Activated T-cell treated with anti-CD3 and anti-CD28 coated beads, Interleukin-2, amount 50 U/mL, for 24 hours (primary cell): ENCODE results near the gene SLC25A25.
"Not testable (repeated sequence)": the region's sequence is repeated elsewhere in the genome, so short reads cannot be mapped to it uniquely, and the experiment has no call there.

Experiments
- DNase-seq: peaks from one replicate; pipeline ENCODE4 v3.0.0-alpha.2; 2020
- H3K27ac Mint-ChIP-seq: 2 replicates; pipeline ENCODE4 v1.8.0; 2020; ENCODE audit warnings: mild to moderate bottlenecking, mixed read lengths
- H3K27me3 Mint-ChIP-seq: 2 replicates; pipeline ENCODE4 v1.8.0; 2020; ENCODE audit warnings: mixed read lengths
- H3K36me3 Mint-ChIP-seq: 2 replicates; pipeline ENCODE4 v1.8.0; 2020; ENCODE audit warnings: low read depth, mixed read lengths
- H3K4me1 Mint-ChIP-seq: 2 replicates; pipeline ENCODE4 v1.8.0; 2020; ENCODE audit warnings: low read depth, mixed read lengths
- H3K4me3 Mint-ChIP-seq: 2 replicates; pipeline ENCODE4 v1.8.0; 2020; ENCODE audit warnings: mild to moderate bottlenecking, moderate library complexity, mixed read lengths
- H3K9me3 Mint-ChIP-seq: 2 replicates; pipeline ENCODE4 v1.8.0; 2020; ENCODE audit warnings: mixed read lengths

Gene SLC25A25

GRCh38 chr9:128125580-128126354, 57.7 kb downstream of the SLC25A25 start:
- H3K27me3 Mint-ChIP-seq: no peaks in the 10 kb centered on the region
- peaks cover 63% of the 10 kb centered on the region for H3K36me3 Mint-ChIP-seq
- H3K4me1 Mint-ChIP-seq: peaks cover 33% of the 10 kb centered on the region
- no peaks in the 10 kb centered on the region for H3K9me3 Mint-ChIP-seq
- no peak for DNase-seq
- H3K27ac Mint-ChIP-seq: peak overlapping the region; percentile 78
- H3K4me3 Mint-ChIP-seq: peak overlapping the region; percentile 85

- Mint-ChIP-seq H3K36me3 (peaks cover 45% of the 10 kb centered on the region), H3K4me1 (peaks cover 33% of the 10 kb centered on the region), H3K27ac (peak within 1 kb of the TSS; percentile 99), H3K27me3 (peaks cover 5% of the 10 kb centered on the region), H3K4me3 (peak within 1 kb of the TSS; percentile 98), H3K9me3 (no peaks in the 10 kb centered on the region)
- peak; percentile 89 for DNase-seq
These were observed 59.5 kb downstream of the SLC25A25 start, which contains the start of gene PTGES2 for GRCh38 chr9:128127568-128127989. Gene PTGES2 (minus strand): TSS chr9:128127729. CDS start chr9:128127717, 12 bp downstream.

GRCh38 chr9:128127990-128128835, 60.2 kb downstream of the SLC25A25 start:
- H3K27me3 Mint-ChIP-seq: peaks cover 8% of the 10 kb centered on the region
- DNase-seq: peak; percentile 94
- peak overlapping the region; percentile 99 for H3K27ac Mint-ChIP-seq
- peaks cover 33% of the 10 kb centered on the region for H3K4me1 Mint-ChIP-seq
- H3K4me3 Mint-ChIP-seq: peak overlapping the region; percentile 98
- no peaks in the 10 kb centered on the region for H3K9me3 Mint-ChIP-seq
- H3K36me3 Mint-ChIP-seq: peaks cover 39% of the 10 kb centered on the region

GRCh38 chr9:128128836-128129590, 61.0 kb downstream of the SLC25A25 start:
- Mint-ChIP-seq H3K4me3 (peak overlapping the region; percentile 98), H3K27ac (peak overlapping the region; percentile 99), H3K36me3 (peaks cover 31% of the 10 kb centered on the region), H3K4me1 (peaks cover 33% of the 10 kb centered on the region), H3K27me3 (peaks cover 8% of the 10 kb centered on the region), H3K9me3 (no peaks in the 10 kb centered on the region)
- DNase-seq: no peak

- H3K27ac Mint-ChIP-seq, H3K27me3 Mint-ChIP-seq, H3K9me3 Mint-ChIP-seq: not testable (repeated sequence)
- Mint-ChIP-seq H3K36me3 (peaks cover 20% of the 10 kb centered on the region), H3K4me3 (peak overlapping the region; percentile 35), H3K4me1 (peaks cover 26% of the 10 kb centered on the region)
- peak; percentile 74 for DNase-seq
These were observed 62.1 kb downstream of the SLC25A25 start for GRCh38 chr9:128129976-128130590.

GRCh38 chr9:128130651-128131050, 62.6 kb downstream of the SLC25A25 start:
- peaks cover 14% of the 10 kb centered on the region for H3K36me3 Mint-ChIP-seq
- DNase-seq, H3K9me3 Mint-ChIP-seq, H3K27ac Mint-ChIP-seq, H3K27me3 Mint-ChIP-seq, H3K4me3 Mint-ChIP-seq: not testable (repeated sequence)
- peaks cover 20% of the 10 kb centered on the region for H3K4me1 Mint-ChIP-seq

GRCh38 chr9:128131346-128131745, 63.3 kb downstream of the SLC25A25 start:
- H3K36me3 Mint-ChIP-seq, DNase-seq, H3K27ac Mint-ChIP-seq, H3K4me3 Mint-ChIP-seq, H3K9me3 Mint-ChIP-seq, H3K27me3 Mint-ChIP-seq: not testable (repeated sequence)
- H3K4me1 Mint-ChIP-seq: peaks cover 17% of the 10 kb centered on the region

- peaks cover 15% of the 10 kb centered on the region for H3K4me1 Mint-ChIP-seq
- DNase-seq, H3K9me3 Mint-ChIP-seq, H3K27ac Mint-ChIP-seq, H3K27me3 Mint-ChIP-seq, H3K4me3 Mint-ChIP-seq, H3K36me3 Mint-ChIP-seq: not testable (repeated sequence)
These were observed 64.1 kb downstream of the SLC25A25 start for GRCh38 chr9:128132139-128132538.

GRCh38 chr9:128135561-128135960, 67.5 kb downstream of the SLC25A25 start:
- not testable (repeated sequence) for H3K27me3 Mint-ChIP-seq, H3K36me3 Mint-ChIP-seq

GRCh38 chr9:128136816-128137793, 69.1 kb downstream of the SLC25A25 start:
- no peaks in the 10 kb centered on the region for H3K36me3 Mint-ChIP-seq
- peaks cover 4% of the 10 kb centered on the region for H3K27me3 Mint-ChIP-seq
- H3K4me3 Mint-ChIP-seq: no peak overlapping the region
- H3K4me1 Mint-ChIP-seq: peaks cover 6% of the 10 kb centered on the region
- no peak overlapping the region for H3K27ac Mint-ChIP-seq
- no peaks in the 10 kb centered on the region for H3K9me3 Mint-ChIP-seq
- no peak for DNase-seq

More at GRCh38 chr9:128135561-128135960, 67.5 kb downstream of the SLC25A25 start:
- H3K4me3 Mint-ChIP-seq, H3K27ac Mint-ChIP-seq, H3K4me1 Mint-ChIP-seq, H3K9me3 Mint-ChIP-seq, DNase-seq: not testable (repeated sequence)

- no peak for DNase-seq
- no peak overlapping the region for H3K4me3 Mint-ChIP-seq
- no peak overlapping the region for H3K27ac Mint-ChIP-seq
- H3K9me3 Mint-ChIP-seq: no peaks in the 10 kb centered on the region
- H3K36me3 Mint-ChIP-seq: no peaks in the 10 kb centered on the region
- H3K4me1 Mint-ChIP-seq: peaks cover 12% of the 10 kb centered on the region
- no peaks in the 10 kb centered on the region for H3K27me3 Mint-ChIP-seq
These were observed 70.0 kb downstream of the SLC25A25 start for GRCh38 chr9:128138001-128138400.

GRCh38 chr9:128139621-128140020, 71.6 kb downstream of the SLC25A25 start:
- H3K9me3 Mint-ChIP-seq: no peaks in the 10 kb centered on the region
- H3K4me3 Mint-ChIP-seq: no peak overlapping the region
- no peaks in the 10 kb centered on the region for H3K36me3 Mint-ChIP-seq
- H3K4me1 Mint-ChIP-seq: peaks cover 14% of the 10 kb centered on the region
- no peak for DNase-seq
- no peak overlapping the region for H3K27ac Mint-ChIP-seq
- H3K27me3 Mint-ChIP-seq: no peaks in the 10 kb centered on the region

- Mint-ChIP-seq H3K27ac (no peak overlapping the region), H3K27me3 (no peaks in the 10 kb centered on the region), H3K9me3 (no peaks in the 10 kb centered on the region), H3K36me3 (no peaks in the 10 kb centered on the region), H3K4me1 (peaks cover 10% of the 10 kb centered on the region), H3K4me3 (no peak overlapping the region)
- no peak for DNase-seq
These were observed 73.6 kb downstream of the SLC25A25 start for GRCh38 chr9:128141604-128142003.
